GM21515 (cell line): ENCODE results near the gene C1orf94.

Source experiments
- ATAC-seq: cut with Tn5 transposase; IDR thresholded peaks from one replicate; pipeline ENCODE4 v1.9.1; 2021; ENCODE audit not compliant: unreplicated experiment

C1orf94 gene

GRCh38 chr1:34250342-34250741 is 73.6 kb downstream of the C1orf94 start:
- no peak for ATAC-seq

DNA sequence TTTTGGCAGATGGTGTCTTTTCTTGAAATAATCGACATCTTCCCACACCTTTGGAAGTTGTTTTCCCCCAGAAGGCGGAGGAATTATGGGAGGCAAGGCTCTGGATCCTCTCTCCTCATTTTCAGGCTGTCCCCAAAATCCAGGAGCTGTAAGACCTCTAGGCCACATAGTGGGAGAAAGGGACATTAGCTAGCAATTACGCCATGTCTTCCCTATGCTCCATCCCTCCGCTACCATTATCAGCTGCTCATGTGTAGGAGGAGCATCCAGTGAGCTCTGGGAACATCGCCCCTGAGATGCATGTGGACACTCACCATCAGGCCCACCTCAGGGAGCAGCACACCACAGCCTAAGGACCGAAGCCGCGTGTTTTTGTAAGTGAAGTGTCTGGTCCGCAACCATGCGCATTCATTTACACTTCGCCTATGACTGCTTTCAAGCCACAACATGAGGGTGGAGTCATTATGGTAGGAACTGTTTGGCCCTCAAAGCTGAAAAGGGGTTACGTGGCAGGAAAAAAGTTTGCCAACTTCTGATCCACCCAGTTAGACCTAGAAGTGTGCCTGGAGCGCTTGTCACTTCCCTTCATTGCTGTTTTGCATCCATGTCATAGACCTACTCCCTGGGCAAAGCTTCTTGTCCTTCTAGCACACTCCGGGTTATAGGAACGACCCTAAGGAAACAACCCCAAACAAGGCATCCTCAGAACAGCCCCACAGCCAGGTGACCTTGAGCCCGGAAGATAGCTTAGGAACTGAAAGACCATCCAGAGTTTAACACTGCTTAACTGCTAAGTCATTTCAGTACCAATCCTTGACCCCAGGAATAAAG is 85.5 kb downstream of the C1orf94 start:
- ATAC-seq, result no peak

DNA sequence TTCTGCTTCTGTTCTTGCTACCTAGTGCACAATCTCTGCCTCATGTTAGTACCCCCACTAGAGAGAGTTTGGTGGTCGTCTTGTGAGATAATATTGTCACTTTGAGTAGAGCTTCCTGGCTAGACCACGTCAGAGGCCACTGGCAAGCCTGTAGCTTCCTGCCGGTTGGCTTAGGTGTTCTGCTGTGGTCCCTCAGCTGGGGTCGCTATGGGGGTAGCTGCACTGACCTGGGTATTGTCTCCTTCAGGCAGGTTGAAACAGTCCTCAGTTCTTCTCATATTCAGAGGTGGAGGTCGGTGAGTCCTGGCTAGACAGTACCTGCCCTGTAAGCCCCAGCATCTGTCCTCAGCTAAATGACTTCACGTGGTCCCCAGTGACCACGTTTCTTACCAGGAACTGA is 86.2 kb downstream of the C1orf94 start:
- no peak for ATAC-seq

DNA sequence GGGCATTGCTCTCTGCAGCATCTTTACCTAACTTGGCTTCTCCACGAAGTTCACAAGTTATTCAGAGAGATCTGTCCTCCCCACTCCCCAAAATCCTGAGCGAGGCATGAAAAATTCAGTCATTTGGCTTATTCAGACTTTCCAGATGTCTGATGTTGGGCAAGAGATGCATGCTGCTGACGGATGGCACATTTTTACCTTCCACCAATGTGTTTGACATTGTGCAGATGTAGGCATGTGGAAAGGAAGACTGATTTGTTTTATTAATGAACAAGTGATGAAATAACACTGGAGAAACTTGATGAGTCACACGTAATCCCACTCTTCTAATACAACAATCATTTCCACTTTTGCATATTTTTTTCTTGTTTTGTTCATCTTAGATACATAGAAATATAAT is 86.7 kb downstream of the C1orf94 start:
- ATAC-seq, result no peak

- ATAC-seq, result no peak
Observed at GRCh38 chr1:34265396-34265795, 88.7 kb downstream of the C1orf94 start.

GRCh38 chr1:34266127-34266951 is 89.6 kb downstream of the C1orf94 start:
- no peak for ATAC-seq

- ATAC-seq, result no peak
Observed at GRCh38 chr1:34267326-34267725, 90.6 kb downstream of the C1orf94 start.

- no peak for ATAC-seq
Observed at GRCh38 chr1:34268311-34268954, 91.7 kb downstream of the C1orf94 start.
